HepG2 (cell line): ENCODE measurements around the gene FUCA1. TPM values are rescaled to one million over a fixed set of nuclear protein-coding genes. Genes with fewer than 3 reads are reported as not detected.

Experiments
- AGO1 ChIP-seq: fragments of 200-400 bp; formaldehyde crosslinking; IDR thresholded peaks from 2 replicates; pipeline ENCODE4 v1.6.1; 2017; ENCODE audit warnings: mild to moderate bottlenecking, low read depth, low read length, moderate library complexity; ENCODE audit not compliant: poor library complexity, severe bottlenecking
- ARNT2 ChIP-seq: sonication (generic); formaldehyde crosslinking; IDR thresholded peaks from 2 replicates; pipeline ENCODE4 v1.8.0; 2022; ENCODE audit warnings: mild to moderate bottlenecking, low read depth, missing genetic modification reagents, moderate library complexity
- CC2D1A ChIP-seq: sonication (generic); formaldehyde crosslinking; IDR thresholded peaks from 2 replicates; pipeline ENCODE4 v1.8.1; 2023; ENCODE audit warnings: mild to moderate bottlenecking, missing genetic modification reagents
- KLF6 ChIP-seq: IDR thresholded peaks from 2 replicates; pipeline ENCODE4 v1.8.0; 2016; ENCODE audit warnings: missing biosample characterization, missing genetic modification reagents
- POGZ ChIP-seq: sonication (generic); formaldehyde crosslinking; IDR thresholded peaks from 2 replicates; pipeline ENCODE4 v1.4.0; 2020; ENCODE audit warnings: mild to moderate bottlenecking, missing genetic modification reagents
- RBFOX2 ChIP-seq: fragments of 200-400 bp; formaldehyde crosslinking; IDR thresholded peaks from 2 replicates; pipeline ENCODE4 v1.6.1; 2017; ENCODE audit warnings: low read depth, mild to moderate bottlenecking, low read length
- SAFB2 ChIP-seq: sonication (generic); formaldehyde crosslinking; IDR thresholded peaks from 2 replicates; pipeline ENCODE4 v1.5.1; 2020; ENCODE audit warnings: missing genetic modification reagents, low read depth, mild to moderate bottlenecking, borderline replicate concordance
- TBX2 ChIP-seq: sonication (generic); formaldehyde crosslinking; IDR thresholded peaks from 2 replicates; pipeline ENCODE4 v1.5.0; 2020; ENCODE audit warnings: missing genetic modification reagents, mild to moderate bottlenecking, borderline replicate concordance
- ZNF296 ChIP-seq: sonication (generic); formaldehyde crosslinking; conservative IDR thresholded peaks from 2 replicates; pipeline ENCODE4 v1.5.0; 2020; ENCODE audit warnings: mild to moderate bottlenecking, missing genetic modification reagents
- ZNF367 ChIP-seq: sonication (generic); formaldehyde crosslinking; IDR thresholded peaks from 2 replicates; pipeline ENCODE4 v1.4.0; 2020; ENCODE audit warnings: missing genetic modification reagents, borderline replicate concordance
- ZNF446 ChIP-seq: sonication (generic); formaldehyde crosslinking; IDR thresholded peaks from 2 replicates; pipeline ENCODE4 v1.5.0; 2020; ENCODE audit warnings: mild to moderate bottlenecking, missing genetic modification reagents
- ZNF7 ChIP-seq: IDR thresholded peaks from 2 replicates; pipeline ENCODE4 v1.6.1; 2016; ENCODE audit warnings: missing biosample characterization, missing genetic modification reagents
- polyA plus RNA-seq, 8 experiments: library from polyadenylated mRNA; depleted of rRNA in 3 of 8; stranded (reverse) in 7 of 8; unstranded in 1 of 8; fragments of >200 nt; fragmentation: Illumina TruSeq in 4 of 8; extraction: Trizol in 4 of 8; gene quantifications; 2 replicates each; pipeline versions ENCODE4 v1.2.1 to v1.2.3, GENCODE V29; 2011 to 2016; ENCODE audit warnings: low read depth in 4 of 8, missing spikeins in 1 of 8, mixed read lengths in 1 of 8; ENCODE audit not compliant: insufficient read depth in 1 of 8
- total RNA-seq, 5 experiments: library from RNA; depleted of rRNA; stranded (reverse); fragments of >200 nt; fragmentation: Illumina TruSeq; extraction: Trizol; gene quantifications; 2 replicates each; pipeline ENCODE4 v1.2.3, GENCODE V29; 2016; ENCODE audit warnings: low read depth in 1 of 5
- TF ChIP-seq, protein P1 (sequence below): sonication (generic); formaldehyde crosslinking; IDR thresholded peaks from 2 replicates; pipeline ENCODE4 v1.5.1; 2020; ENCODE audit warnings: mild to moderate bottlenecking, missing genetic modification reagents
- TF ChIP-seq, protein P2 (sequence below): sonication (generic); formaldehyde crosslinking; IDR thresholded peaks from 2 replicates; pipeline ENCODE4 v1.5.0; 2020; ENCODE audit warnings: mild to moderate bottlenecking, missing genetic modification reagents
- TF ChIP-seq, protein P3 (sequence below): sonication (generic); formaldehyde crosslinking; IDR thresholded peaks from 2 replicates; pipeline ENCODE4 v1.4.0; 2020; ENCODE audit warnings: missing genetic modification reagents
- TF ChIP-seq, protein P4 (sequence below): sonication (generic); formaldehyde crosslinking; IDR thresholded peaks from 2 replicates; pipeline ENCODE4 v1.8.1; 2023; ENCODE audit warnings: mild to moderate bottlenecking, missing genetic modification reagents
- TF ChIP-seq, protein P5 (sequence below): sonication (generic); formaldehyde crosslinking; IDR thresholded peaks from 2 replicates; pipeline ENCODE4 v1.4.0; 2020; ENCODE audit warnings: missing genetic modification reagents

FUCA1 gene
- total and polyA plus RNA-seq, 2 of the 13 experiments (the other 11 are each of a cell fraction or from before 2014, with no cell fraction given): 32.7 to 33.6 TPM

DNA sequence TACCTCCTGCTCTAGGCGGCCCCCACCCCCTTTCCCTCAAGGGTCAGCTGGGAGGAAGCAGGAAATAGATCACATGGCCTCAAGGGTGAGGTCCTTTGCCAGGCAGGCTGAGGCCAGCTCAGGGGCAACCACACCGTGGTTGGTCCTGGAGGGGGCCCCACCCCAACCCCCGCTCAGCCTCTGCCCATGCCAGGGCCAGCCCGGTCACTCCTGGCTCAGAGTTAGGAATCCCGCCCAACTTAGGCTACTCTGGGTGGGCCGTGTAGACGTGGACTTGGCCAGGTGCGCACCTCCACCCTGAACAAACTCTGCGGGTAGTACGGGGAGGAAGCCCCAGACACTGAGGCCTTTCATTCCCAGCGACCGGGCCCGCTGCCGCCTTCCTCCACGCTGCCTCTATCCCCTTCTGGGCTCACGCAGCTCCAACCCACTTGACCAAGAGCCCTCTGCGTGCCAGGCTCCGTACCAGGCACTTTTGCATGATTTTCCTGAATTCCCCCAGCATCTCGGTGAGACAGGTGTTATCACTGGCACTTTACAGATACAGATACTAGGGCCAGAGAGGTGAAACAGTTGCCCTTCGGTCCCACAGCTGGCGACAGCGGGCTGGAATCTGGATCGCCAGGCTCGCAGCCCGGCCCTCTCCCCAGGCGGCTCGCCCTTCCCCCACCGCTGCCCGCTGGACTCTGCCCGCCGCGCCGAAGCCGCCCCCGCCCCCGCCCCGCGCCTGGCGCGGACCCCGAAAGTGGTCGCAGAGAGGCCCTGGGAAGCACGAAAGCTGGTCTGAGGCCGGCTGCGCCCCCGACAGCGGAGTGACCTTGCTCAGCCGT, 68.3 kb downstream of the FUCA1 start (continued):
- TF ChIP-seq, protein P1, sequence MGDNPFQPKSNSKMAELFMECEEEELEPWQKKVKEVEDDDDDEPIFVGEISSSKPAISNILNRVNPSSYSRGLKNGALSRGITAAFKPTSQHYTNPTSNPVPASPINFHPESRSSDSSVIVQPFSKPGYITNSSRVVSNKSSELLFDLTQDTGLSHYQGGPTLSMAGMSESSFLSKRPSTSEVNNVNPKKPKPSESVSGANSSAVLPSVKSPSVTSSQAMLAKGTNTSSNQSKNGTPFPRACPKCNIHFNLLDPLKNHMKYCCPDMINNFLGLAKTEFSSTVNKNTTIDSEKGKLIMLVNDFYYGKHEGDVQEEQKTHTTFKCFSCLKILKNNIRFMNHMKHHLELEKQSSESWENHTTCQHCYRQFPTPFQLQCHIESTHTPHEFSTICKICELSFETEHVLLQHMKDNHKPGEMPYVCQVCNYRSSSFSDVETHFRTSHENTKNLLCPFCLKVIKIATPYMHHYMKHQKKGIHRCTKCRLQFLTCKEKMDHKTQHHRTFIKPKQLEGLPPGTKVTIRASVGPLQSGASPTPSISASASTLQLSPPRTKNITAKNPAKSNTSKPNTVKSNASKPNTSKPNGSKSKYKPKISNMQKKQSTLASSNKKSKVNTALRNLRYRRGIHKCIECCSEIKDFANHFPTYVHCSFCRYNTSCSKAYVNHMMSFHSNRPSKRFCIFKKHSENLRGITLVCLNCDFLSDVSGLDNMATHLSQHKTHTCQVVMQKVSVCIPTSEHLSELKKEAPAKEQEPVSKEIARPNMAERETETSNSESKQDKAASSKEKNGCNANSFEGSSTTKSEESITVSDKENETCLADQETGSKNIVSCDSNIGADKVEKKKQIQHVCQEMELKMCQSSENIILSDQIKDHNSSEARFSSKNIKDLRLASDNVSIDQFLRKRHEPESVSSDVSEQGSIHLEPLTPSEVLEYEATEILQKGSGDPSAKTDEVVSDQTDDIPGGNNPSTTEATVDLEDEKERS (CRISPR knock-in tag): no peak
- TF ChIP-seq, protein P2, sequence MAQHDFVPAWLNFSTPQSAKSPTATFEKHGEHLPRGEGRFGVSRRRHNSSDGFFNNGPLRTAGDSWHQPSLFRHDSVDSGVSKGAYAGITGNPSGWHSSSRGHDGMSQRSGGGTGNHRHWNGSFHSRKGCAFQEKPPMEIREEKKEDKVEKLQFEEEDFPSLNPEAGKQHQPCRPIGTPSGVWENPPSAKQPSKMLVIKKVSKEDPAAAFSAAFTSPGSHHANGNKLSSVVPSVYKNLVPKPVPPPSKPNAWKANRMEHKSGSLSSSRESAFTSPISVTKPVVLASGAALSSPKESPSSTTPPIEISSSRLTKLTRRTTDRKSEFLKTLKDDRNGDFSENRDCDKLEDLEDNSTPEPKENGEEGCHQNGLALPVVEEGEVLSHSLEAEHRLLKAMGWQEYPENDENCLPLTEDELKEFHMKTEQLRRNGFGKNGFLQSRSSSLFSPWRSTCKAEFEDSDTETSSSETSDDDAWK: no peak
- TF ChIP-seq ARNT2 (CRISPR knock-in tag) (no peak), RBFOX2 (peak; percentile 16), KLF6 (CRISPR knock-in tag) (no peak), ZNF446 (no peak; the same call in 1 of the 2 replicates), ZNF367 (CRISPR knock-in tag) (no peak), CC2D1A (no peak), TBX2 (CRISPR knock-in tag) (peak; percentile 43; the same call in 1 of the 2 replicates), POGZ (CRISPR knock-in tag) (0 out of 2 replicates have a peak, but pooled peaks have one; percentile 4), SAFB2 (CRISPR knock-in tag) (no peak), ZNF296 (CRISPR knock-in tag) (no peak; the same call in 1 of the 2 replicates), ZNF7 (CRISPR knock-in tag) (no peak), AGO1 (no peak)
- TF ChIP-seq, protein P3, sequence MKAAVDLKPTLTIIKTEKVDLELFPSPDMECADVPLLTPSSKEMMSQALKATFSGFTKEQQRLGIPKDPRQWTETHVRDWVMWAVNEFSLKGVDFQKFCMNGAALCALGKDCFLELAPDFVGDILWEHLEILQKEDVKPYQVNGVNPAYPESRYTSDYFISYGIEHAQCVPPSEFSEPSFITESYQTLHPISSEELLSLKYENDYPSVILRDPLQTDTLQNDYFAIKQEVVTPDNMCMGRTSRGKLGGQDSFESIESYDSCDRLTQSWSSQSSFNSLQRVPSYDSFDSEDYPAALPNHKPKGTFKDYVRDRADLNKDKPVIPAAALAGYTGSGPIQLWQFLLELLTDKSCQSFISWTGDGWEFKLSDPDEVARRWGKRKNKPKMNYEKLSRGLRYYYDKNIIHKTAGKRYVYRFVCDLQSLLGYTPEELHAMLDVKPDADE (CRISPR knock-in tag): no peak
- TF ChIP-seq, protein P4, sequence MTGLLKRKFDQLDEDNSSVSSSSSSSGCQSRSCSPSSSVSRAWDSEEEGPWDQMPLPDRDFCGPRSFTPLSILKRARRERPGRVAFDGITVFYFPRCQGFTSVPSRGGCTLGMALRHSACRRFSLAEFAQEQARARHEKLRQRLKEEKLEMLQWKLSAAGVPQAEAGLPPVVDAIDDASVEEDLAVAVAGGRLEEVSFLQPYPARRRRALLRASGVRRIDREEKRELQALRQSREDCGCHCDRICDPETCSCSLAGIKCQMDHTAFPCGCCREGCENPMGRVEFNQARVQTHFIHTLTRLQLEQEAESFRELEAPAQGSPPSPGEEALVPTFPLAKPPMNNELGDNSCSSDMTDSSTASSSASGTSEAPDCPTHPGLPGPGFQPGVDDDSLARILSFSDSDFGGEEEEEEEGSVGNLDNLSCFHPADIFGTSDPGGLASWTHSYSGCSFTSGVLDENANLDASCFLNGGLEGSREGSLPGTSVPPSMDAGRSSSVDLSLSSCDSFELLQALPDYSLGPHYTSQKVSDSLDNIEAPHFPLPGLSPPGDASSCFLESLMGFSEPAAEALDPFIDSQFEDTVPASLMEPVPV (CRISPR knock-in tag): peak; percentile 63; the same call in 1 of the 2 replicates
- TF ChIP-seq, protein P5, sequence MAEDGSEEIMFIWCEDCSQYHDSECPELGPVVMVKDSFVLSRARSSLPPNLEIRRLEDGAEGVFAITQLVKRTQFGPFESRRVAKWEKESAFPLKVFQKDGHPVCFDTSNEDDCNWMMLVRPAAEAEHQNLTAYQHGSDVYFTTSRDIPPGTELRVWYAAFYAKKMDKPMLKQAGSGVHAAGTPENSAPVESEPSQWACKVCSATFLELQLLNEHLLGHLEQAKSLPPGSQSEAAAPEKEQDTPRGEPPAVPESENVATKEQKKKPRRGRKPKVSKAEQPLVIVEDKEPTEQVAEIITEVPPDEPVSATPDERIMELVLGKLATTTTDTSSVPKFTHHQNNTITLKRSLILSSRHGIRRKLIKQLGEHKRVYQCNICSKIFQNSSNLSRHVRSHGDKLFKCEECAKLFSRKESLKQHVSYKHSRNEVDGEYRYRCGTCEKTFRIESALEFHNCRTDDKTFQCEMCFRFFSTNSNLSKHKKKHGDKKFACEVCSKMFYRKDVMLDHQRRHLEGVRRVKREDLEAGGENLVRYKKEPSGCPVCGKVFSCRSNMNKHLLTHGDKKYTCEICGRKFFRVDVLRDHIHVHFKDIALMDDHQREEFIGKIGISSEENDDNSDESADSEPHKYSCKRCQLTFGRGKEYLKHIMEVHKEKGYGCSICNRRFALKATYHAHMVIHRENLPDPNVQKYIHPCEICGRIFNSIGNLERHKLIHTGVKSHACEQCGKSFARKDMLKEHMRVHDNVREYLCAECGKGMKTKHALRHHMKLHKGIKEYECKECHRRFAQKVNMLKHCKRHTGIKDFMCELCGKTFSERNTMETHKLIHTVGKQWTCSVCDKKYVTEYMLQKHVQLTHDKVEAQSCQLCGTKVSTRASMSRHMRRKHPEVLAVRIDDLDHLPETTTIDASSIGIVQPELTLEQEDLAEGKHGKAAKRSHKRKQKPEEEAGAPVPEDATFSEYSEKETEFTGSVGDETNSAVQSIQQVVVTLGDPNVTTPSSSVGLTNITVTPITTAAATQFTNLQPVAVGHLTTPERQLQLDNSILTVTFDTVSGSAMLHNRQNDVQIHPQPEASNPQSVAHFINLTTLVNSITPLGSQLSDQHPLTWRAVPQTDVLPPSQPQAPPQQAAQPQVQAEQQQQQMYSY (CRISPR knock-in tag): no peak
